Large intestine (tissue), 3 donors: ENCODE data around the gene NPPA. TPM values are rescaled to one million over a fixed set of nuclear protein-coding genes. Genes with fewer than 3 reads are reported as not detected.

Experiments
- DNase-seq, 2 donors: peaks; one replicate each; pipeline versions ENCODE4 v3.0.0 to v3.0.0-alpha.2; 2013
- H3K27ac ChIP-seq: one replicate; pipeline ENCODE4 v1.5.1; 2013; ENCODE audit warnings: low read length
- H3K27me3 ChIP-seq: 2 replicates; pipeline ENCODE4 v1.6.1; 2013; ENCODE audit warnings: low read length; ENCODE audit not compliant: control insufficient read depth, insufficient read depth
- H3K36me3 ChIP-seq: 2 replicates; pipeline ENCODE4 v1.6.1; 2013; ENCODE audit warnings: low read length; ENCODE audit not compliant: control insufficient read depth, insufficient read depth
- H3K4me1 ChIP-seq: one replicate; pipeline ENCODE4 v1.6.1; 2013; ENCODE audit warnings: low read length; ENCODE audit not compliant: control insufficient read depth, insufficient read depth
- H3K4me3 ChIP-seq: one replicate; pipeline ENCODE4 v1.5.1; 2013; ENCODE audit warnings: low read length
- H3K9me3 ChIP-seq: one replicate; pipeline ENCODE4 v1.6.1; 2013; ENCODE audit warnings: mild to moderate bottlenecking, low read depth, low read length, moderate library complexity; ENCODE audit not compliant: control insufficient read depth
- WGBS: methylation state at CpG from one replicate; pipeline ENCODE4 v1.1.5; 2013; ENCODE audit warnings: low lambda C conversion rate; ENCODE audit not compliant: insufficient coverage; 5-methylcytosine and 5-hydroxymethylcytosine counted together
- polyA plus RNA-seq: library from polyadenylated mRNA; unstranded; fragments of 120-200 nt; gene quantifications from one replicate; pipeline ENCODE4 v1.2.1, GENCODE V29; 2013

The NPPA gene
- polyA plus RNA-seq, 1 donor, result 1.8 TPM

DNA sequence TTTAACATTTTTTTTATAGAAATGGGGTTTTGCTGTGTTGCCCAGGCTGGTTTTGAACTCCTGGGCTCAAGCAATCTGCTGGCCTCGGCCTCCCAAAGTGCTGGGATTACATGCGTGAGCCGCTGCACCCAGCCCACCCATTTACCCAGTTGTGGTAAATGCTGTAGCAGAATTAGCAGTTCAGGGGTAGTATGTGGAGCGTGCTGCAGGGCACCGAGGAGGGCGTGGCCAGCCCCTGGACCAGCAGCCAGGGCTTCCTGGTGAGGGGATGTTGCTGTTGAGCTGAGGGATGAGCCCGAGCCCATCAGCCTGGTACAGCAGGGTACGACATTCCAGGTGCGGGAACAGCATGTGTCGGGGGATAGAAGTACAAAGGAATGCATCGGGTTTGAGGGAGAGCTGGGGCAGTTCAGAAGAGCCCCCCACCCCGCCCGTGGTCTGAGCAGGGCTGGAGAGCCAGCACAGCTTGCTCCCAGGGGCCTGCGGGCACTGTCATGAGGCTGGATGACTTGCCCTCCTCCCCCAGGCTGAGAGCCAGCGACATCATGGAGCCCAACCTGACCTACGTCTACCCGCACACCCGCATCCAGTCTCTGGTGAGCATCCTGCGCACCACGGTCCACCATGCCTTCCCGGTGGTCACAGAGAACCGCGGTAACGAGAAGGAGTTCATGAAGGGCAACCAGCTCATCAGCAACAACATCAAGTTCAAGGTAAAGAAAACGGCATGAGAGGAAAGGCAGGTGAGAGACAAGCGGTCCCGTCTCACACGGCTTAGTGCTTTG lies 11.9 kb downstream of the NPPA start:
- Histone ChIP-seq H3K27ac (no peak overlapping the region), H3K27me3 (no peaks in the 10 kb centered on the region), H3K9me3 (no peaks in the 10 kb centered on the region), H3K4me3 (no peak overlapping the region), H3K4me1 (no peaks in the 10 kb centered on the region), H3K36me3 (peaks cover 86% of the 10 kb centered on the region)
- WGBS, result no CpG with 5 or more reads among the region's 28 CpGs
- DNase-seq, result no peak

GRCh38 chr1:11833900-11834299 lies 13.7 kb downstream of the NPPA start:
- H3K36me3 ChIP-seq, result peaks cover 82% of the 10 kb centered on the region

GRCh38 chr1:11833497-11833896 lies 14.1 kb downstream of the NPPA start:
- WGBS, result no CpG with 5 or more reads among the region's 8 CpGs
- DNase-seq, result no peak
- Histone ChIP-seq H3K36me3 (peaks cover 82% of the 10 kb centered on the region), H3K27ac (no peak overlapping the region), H3K4me1 (no peaks in the 10 kb centered on the region), H3K9me3 (no peaks in the 10 kb centered on the region), H3K4me3 (no peak overlapping the region), H3K27me3 (no peaks in the 10 kb centered on the region)

More at GRCh38 chr1:11833900-11834299, 13.7 kb downstream of the NPPA start:
- no peaks in the 10 kb centered on the region for H3K27me3 ChIP-seq
- H3K4me3 ChIP-seq, result no peak overlapping the region
- no CpG with 5 or more reads among the region's 13 CpGs for WGBS
- no peak for DNase-seq
- H3K4me1 ChIP-seq, result no peaks in the 10 kb centered on the region
- H3K9me3 ChIP-seq, result no peaks in the 10 kb centered on the region
- no peak overlapping the region for H3K27ac ChIP-seq

- Histone ChIP-seq H3K27me3 (no peaks in the 10 kb centered on the region), H3K4me3 (no peak overlapping the region), H3K27ac (no peak overlapping the region), H3K4me1 (no peaks in the 10 kb centered on the region), H3K36me3 (peaks cover 79% of the 10 kb centered on the region), H3K9me3 (no peaks in the 10 kb centered on the region)
- no CpG with 5 or more reads among the region's 9 CpGs for WGBS
- DNase-seq, result no peak
Measured at GRCh38 chr1:11831945-11832725, 15.4 kb downstream of the NPPA start.

DNA sequence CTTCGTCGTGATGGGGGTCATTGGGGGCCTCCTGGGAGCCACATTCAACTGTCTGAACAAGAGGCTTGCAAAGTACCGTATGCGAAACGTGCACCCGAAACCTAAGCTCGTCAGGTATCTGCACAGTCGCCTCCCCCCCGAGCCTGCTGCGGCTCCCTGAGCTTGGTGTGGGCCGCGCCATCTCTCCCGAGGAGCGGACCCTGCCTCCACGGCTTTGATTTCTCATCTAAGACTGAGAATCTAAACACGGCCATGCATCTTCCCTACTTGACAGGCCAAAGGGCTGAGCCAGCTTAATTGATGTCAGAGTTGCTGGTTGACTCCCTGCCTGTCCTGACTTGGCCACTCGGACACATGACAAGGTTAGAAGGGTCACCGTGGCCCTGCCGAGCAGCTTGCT lies 19.1 kb downstream of the NPPA start:
- H3K9me3 ChIP-seq, result no peaks in the 10 kb centered on the region
- peaks cover 78% of the 10 kb centered on the region for H3K36me3 ChIP-seq
- no peaks in the 10 kb centered on the region for H3K4me1 ChIP-seq
- no peaks in the 10 kb centered on the region for H3K27me3 ChIP-seq
- no peak overlapping the region for H3K27ac ChIP-seq
- no CpG with 5 or more reads among the region's 19 CpGs for WGBS
- H3K4me3 ChIP-seq, result no peak overlapping the region
- no peak for DNase-seq

GRCh38 chr1:11826946-11827345 lies 20.6 kb downstream of the NPPA start:
- H3K9me3 ChIP-seq, result no peaks in the 10 kb centered on the region
- no peak overlapping the region for H3K27ac ChIP-seq
- no CpG with 5 or more reads among the region's 9 CpGs for WGBS
- no peak for DNase-seq
- H3K36me3 ChIP-seq, result peaks cover 75% of the 10 kb centered on the region
- H3K4me3 ChIP-seq, result no peak overlapping the region
- no peaks in the 10 kb centered on the region for H3K27me3 ChIP-seq
- no peaks in the 10 kb centered on the region for H3K4me1 ChIP-seq

DNA sequence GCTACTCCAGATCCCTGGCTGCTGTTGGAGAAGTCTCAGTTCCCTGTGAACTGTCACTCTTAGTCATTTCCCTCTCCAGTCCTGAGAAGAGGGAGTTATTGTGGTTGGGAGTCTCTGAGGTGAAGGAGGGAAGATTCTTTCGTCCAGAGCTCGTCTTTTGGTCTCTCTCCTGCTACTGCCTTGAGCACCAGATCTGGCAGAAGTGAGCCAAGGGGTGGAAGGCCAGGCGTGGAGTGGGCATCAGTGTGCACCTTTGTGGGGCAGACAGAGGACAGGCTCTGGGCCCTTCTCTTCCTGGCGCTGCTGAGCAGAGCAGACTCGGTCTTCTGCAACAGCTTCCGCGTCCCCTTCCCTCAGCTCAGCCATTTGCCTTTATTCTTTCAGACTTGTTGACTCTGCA lies 22.5 kb downstream of the NPPA start:
- Histone ChIP-seq H3K36me3 (peaks cover 75% of the 10 kb centered on the region), H3K27ac (no peak overlapping the region), H3K27me3 (no peaks in the 10 kb centered on the region), H3K4me1 (no peaks in the 10 kb centered on the region), H3K4me3 (no peak overlapping the region), H3K9me3 (no peaks in the 10 kb centered on the region)
- WGBS, result no CpG with 5 or more reads among the region's 7 CpGs
- DNase-seq, result no peak

- Histone ChIP-seq H3K4me1 (no peaks in the 10 kb centered on the region), H3K9me3 (no peaks in the 10 kb centered on the region), H3K27me3 (no peaks in the 10 kb centered on the region), H3K36me3 (peaks cover 71% of the 10 kb centered on the region), H3K4me3 (no peak overlapping the region), H3K27ac (no peak overlapping the region)
- no peak for DNase-seq
- 100% methylated on average over 2 of the region's 17 CpGs for WGBS
Measured at GRCh38 chr1:11823366-11824137, 24.0 kb downstream of the NPPA start.

GRCh38 chr1:11822091-11822490 lies 25.5 kb downstream of the NPPA start:
- Histone ChIP-seq H3K9me3 (no peaks in the 10 kb centered on the region), H3K4me3 (no peak overlapping the region), H3K27me3 (no peaks in the 10 kb centered on the region), H3K36me3 (peaks cover 69% of the 10 kb centered on the region), H3K4me1 (no peaks in the 10 kb centered on the region), H3K27ac (no peak overlapping the region)
- DNase-seq, result no peak
- WGBS, result no CpG with 5 or more reads among the region's 3 CpGs

DNA sequence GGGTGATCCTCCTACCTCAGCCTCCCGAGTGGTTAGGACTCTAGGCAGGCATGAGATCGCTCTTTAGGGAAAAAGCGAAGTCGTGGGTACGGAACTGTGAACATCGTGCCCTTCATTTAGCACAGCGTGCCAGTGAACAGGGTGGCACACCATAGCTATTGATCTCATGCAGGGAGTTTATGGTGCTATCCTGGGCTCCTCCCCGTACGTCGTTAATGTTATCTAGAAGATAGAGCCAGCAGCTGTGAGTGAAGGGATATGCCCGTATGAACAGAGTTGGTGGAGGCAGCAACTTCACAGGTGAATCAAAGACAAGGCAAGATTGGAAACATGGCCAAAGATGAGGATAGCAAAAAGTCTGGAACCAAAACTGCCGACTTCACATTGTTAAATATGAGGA lies 30.4 kb downstream of the NPPA start:
- Histone ChIP-seq H3K4me3 (no peak overlapping the region), H3K36me3 (peaks cover 48% of the 10 kb centered on the region), H3K9me3 (no peaks in the 10 kb centered on the region), H3K4me1 (no peaks in the 10 kb centered on the region), H3K27ac (no peak overlapping the region), H3K27me3 (no peaks in the 10 kb centered on the region)
- DNase-seq, result no peak
- 100% methylated on average over 2 of the region's 12 CpGs for WGBS
